22Rv1 (cell line): ENCODE results near the gene ITPR3.

Source experiments
- H3K27ac ChIP-seq: fragments of 450-650 bp; 2 replicates; pipeline ENCODE4 v1.5.1; 2017
- ZFX ChIP-seq: fragments of 450-650 bp; IDR thresholded peaks from 2 replicates; pipeline ENCODE4 v1.6.1; 2017; ENCODE audit warnings: antibody characterized with exemption, borderline replicate concordance
- TF ChIP-seq, protein P1 (sequence below): fragments of 450-650 bp; IDR thresholded peaks from 2 replicates; pipeline ENCODE4 v1.5.1; 2017; ENCODE audit warnings: mild to moderate bottlenecking

Gene ITPR3

DNA sequence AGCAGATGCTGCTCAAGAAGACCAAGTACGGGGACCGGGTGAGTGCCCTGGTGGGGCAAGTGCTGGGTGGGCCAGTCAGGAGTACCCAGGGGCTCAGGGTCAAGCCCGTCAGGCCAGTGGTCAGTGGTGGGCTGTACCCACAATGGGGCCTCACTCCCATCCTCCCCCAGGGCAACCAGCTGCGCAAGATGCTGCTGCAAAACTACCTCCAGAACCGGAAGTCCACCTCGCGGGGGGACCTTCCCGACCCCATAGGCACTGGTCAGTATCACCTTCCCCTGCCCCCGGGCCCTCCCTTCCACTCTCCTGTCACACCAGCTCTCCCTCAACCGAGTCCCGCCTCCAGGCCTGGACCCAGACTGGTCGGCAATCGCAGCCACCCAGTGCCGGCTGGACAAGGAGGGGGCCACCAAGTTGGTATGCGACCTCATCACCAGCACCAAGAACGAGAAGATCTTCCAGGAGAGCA lies 63.3 kb downstream of the ITPR3 start:
- TF ChIP-seq, protein P1, sequence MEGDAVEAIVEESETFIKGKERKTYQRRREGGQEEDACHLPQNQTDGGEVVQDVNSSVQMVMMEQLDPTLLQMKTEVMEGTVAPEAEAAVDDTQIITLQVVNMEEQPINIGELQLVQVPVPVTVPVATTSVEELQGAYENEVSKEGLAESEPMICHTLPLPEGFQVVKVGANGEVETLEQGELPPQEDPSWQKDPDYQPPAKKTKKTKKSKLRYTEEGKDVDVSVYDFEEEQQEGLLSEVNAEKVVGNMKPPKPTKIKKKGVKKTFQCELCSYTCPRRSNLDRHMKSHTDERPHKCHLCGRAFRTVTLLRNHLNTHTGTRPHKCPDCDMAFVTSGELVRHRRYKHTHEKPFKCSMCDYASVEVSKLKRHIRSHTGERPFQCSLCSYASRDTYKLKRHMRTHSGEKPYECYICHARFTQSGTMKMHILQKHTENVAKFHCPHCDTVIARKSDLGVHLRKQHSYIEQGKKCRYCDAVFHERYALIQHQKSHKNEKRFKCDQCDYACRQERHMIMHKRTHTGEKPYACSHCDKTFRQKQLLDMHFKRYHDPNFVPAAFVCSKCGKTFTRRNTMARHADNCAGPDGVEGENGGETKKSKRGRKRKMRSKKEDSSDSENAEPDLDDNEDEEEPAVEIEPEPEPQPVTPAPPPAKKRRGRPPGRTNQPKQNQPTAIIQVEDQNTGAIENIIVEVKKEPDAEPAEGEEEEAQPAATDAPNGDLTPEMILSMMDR: no peak
- TF ChIP-seq ZFX: no peak
- H3K27ac ChIP-seq: no peak overlapping the region

DNA sequence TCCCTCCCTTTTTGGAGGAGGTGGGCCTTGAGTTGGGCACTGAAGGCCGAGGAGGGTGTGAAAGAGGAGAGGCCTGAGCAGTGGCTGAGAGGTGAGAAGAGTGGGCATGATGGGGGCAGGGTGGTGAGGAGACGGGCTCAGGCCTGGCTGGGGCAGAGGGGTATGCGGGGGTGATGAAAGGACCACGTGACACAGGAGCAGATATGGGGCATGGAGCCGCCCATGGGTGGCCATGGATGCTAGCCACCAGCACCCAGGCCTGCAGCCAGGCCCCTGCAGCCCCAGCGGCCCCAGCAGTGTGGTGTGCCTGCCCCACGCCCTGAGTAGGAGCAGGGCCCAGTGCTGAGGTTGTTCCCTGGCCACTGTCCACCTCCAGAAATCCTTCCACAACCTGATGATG lies 63.9 kb downstream of the ITPR3 start:
- TF ChIP-seq, protein P1: no peak
- no peak for TF ChIP-seq ZFX
- H3K27ac ChIP-seq: no peak overlapping the region

DNA sequence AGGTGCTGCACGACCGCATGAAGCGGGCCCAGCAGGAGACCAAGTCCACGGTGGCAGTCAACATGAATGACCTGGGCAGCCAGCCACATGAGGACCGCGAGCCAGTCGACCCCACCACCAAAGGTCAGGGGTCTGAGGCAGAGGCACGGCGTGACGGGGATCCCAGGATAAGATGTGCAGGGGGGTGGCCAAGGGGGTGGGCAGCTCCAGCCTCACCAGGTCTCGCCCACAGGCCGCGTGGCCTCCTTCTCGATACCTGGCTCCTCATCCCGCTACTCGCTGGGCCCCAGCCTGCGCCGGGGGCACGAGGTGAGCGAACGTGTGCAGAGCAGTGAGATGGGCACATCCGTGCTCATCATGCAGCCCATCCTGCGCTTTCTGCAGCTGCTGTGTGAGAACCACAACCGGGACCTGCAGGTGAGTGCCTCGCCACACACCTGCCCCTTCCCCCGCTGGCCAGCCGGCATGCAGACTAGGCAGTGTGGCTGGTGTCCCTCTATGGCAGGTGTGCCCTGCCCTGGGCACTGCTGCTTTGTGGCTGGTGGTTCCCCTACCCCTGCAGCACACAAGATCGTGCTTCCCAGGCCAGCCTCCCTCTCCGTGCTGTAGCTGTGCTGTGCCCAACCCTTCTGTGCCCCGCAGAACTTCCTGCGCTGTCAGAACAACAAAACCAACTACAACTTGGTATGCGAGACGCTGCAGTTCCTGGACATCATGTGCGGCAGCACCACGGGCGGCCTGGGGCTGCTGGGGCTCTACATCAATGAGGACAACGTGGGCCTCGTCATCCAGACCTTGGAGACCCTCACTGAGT lies 64.5 kb downstream of the ITPR3 start:
- TF ChIP-seq, protein P1: no peak
- no peak for TF ChIP-seq ZFX
- H3K27ac ChIP-seq: no peak overlapping the region

DNA sequence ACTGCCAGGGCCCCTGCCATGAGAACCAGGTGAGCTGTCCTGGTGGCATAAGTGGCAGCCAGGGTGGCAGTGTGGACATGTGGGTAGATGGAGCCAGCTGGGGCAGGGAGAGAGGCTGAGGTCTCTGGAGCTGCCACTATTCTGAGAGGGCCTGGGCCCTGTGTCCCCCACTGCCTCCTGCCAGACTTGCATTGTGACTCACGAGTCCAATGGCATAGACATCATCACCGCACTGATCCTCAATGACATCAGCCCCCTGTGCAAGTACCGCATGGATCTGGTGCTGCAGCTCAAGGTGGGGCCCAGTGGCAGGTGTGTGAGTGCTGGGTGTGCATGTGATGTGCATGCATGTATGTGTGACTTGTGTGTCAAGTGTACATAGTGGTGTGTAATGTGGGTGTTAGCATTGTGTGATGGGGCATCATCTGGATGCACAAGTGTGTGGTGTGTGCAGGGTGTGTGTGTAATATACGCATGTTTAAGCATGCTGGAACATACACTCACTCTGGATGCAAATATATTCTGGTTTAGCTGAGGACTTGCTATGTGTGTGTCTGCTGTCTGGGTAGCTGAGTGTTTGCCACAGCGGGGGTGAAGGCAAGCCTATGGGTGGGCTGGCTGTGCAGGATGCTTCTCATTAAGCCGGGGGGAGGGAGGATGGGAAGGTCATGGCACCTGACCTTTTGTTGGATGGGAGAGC lies 65.3 kb downstream of the ITPR3 start:
- no peak overlapping the region for H3K27ac ChIP-seq
- TF ChIP-seq ZFX: no peak

DNA sequence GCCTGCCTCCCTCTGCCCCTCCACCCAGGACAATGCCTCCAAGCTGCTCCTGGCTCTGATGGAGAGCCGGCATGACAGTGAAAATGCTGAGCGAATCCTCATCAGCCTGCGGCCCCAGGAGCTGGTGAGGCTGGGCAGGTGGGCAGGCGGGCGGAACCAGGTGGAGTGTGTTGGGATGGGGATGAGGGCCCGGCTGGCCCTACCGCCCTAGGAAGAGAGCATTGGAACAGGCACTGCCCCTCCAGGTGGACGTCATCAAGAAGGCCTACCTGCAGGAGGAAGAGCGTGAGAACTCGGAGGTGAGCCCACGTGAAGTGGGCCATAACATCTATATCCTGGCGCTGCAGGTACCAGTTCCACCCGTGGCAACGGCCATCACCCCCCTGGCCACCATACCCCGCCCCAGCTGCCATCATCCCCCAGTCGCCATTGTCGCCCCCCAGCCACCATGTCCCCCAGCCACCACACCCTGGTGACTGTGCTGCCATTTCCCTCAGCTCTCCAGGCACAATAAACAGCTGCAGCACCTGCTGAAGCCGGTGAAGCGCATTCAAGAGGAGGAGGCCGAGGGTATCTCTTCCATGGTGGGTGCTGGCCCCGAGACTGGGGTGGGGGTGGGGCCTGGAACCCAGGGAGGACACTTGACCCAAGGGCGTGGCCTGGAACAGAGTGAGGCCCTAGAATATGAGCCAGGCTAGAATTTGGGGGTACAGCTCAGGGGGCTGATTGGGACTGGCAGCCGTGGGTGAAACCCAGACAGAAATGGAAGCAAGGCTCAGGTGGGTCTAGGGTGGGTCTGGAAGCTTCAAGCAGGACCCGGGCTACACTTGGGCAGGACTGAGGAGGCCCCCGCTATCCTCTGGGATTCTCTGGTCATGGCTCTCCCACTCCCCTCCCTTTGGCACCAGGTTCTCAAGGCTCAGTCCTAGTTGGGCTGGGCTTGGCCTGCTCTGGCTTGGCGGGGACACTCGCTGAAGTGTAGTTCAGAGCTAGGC lies 66.2 kb downstream of the ITPR3 start:
- TF ChIP-seq, protein P1: no peak
- TF ChIP-seq ZFX: no peak
- no peak overlapping the region for H3K27ac ChIP-seq

DNA sequence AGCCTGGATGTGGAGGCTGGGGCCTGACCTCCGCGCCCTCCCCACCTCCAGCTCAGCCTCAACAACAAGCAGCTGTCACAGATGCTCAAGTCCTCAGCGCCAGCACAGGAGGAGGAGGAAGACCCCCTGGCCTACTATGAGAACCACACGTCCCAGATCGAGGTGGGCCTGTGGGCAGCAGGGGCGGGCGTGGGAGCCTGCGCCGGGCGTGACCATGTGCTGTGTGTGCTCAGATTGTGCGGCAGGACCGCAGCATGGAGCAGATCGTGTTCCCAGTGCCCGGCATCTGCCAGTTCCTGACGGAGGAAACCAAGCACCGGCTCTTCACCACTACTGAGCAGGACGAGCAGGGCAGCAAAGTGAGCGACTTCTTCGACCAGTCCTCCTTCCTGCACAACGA lies 66.9 kb downstream of the ITPR3 start:
- TF ChIP-seq ZFX: no peak
- TF ChIP-seq, protein P1: no peak
- no peak overlapping the region for H3K27ac ChIP-seq

DNA sequence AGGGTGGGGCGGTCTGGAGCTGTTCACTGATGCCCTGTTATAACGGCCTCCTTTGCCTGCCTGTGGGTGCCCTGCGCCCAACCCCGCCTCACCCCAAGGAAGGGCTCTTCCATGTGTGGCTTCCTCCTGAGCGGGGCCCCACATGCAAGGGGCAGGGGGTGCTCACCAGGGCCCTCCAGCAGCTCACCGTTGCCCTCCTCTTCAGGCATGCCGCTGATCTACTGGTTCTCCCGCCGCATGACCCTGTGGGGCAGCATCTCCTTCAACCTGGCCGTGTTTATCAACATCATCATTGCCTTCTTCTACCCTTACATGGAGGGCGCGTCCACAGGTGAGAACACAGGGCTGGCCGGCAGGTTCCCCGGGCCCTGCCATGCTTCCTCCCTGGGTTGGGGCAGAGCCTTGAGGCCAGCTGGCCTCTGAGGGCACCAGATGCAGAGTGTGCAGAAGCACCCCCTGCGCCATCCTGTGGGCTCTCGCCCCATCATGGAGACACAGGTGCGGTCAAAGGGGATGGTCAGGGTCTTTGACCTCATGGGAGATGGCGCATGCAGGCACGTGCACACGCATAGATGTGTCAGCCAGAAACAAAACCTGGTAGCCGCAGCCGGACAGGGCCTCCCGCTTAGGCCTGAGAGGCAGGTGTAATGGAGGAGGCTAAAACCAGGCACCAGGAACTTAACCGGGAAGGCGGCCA lies 67.5 kb downstream of the ITPR3 start:
- H3K27ac ChIP-seq: no peak overlapping the region
- no peak for TF ChIP-seq ZFX
- TF ChIP-seq, protein P1: no peak
